ENCODE measurements around the gene HOXA11. TPM values are rescaled to one million over a fixed set of nuclear protein-coding genes. Genes with fewer than 3 reads are reported as not detected.

Gene HOXA11
- total RNA-seq, 1 experiment from 2014 or later: not detected

DNA sequence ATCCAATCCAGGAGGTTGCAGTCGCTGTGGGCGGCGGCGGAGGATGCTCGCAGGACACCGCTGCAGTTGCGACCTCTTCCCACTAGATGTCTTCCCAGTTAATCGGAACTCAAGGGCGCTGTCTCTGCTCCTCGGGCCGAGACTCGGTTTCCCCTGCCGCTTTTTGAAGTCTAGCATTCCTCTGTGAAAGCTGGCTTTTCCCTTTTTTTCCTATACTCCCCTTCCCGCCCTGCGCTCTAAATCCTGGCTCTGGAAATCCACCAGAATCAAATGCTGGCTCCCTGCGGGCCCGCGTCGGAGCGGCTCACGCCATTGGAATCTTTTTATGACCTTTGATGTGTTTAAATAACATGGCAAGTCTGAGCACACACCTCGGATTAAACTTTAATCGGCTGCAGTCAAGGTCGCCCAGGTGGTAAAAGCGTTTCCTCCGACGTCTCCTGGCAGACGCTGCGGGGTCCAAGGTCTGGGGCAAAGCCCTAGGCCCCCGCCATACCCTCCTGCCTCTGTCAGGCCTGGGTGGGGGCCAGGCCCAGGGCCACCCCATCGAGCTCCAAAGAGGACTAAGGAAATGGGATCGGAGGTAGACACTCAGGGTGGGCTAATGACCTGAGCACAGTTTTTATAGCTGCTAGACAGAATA is 25.5 kb upstream of the HOXA11 start:
- ChIA-PET CTCF (interaction anchor here (0.5 to 3.5 kb wide), 16 partner anchors 13 to 841 kb away, joined by 3 to 23 read pairs (median 6); no protein-coding TSS in a partner anchor), POLR2A (no interaction called here)
- peak; percentile 82 for DNase-seq (ENCODE audit: low spot score)
- H3K27me3 Mint-ChIP-seq (ENCODE audit: low read depth): peaks cover 100% of the 10 kb centered on the region
- H3K9me3 Mint-ChIP-seq: no peaks in the 10 kb centered on the region
- no peaks in the 10 kb centered on the region for H3K36me3 Mint-ChIP-seq
- H3K27ac Mint-ChIP-seq: no peak overlapping the region
- peaks cover 31% of the 10 kb centered on the region for H3K4me1 Mint-ChIP-seq
- peak; percentile 71 for ATAC-seq
- H3K4me3 Mint-ChIP-seq: no peak overlapping the region; the same call in 1 of the 2 replicates
- TF ChIP-seq ZNF416 (CRISPR knock-in tag; IDR thresholded peaks at IDR 0.05): no peak
- 0 out of 2 replicates have a peak, but pooled peaks have one; percentile 28 for TF ChIP-seq SP1 (CRISPR knock-in tag; conservative IDR thresholded peaks at IDR 0.05)
- TF ChIP-seq HMGA2 (CRISPR knock-in tag; IDR thresholded peaks at IDR 0.05): no peak
- TF ChIP-seq ZNF423 (CRISPR knock-in tag; IDR thresholded peaks at IDR 0.05): no peak
- no peak for TF ChIP-seq ZNF396 (CRISPR knock-in tag; IDR thresholded peaks at IDR 0.05; ENCODE audit: borderline replicate concordance)
- TF ChIP-seq ELF4 (CRISPR knock-in tag; IDR thresholded peaks at IDR 0.05; ENCODE audit: low read depth): no peak
- TF ChIP-seq, protein P1, sequence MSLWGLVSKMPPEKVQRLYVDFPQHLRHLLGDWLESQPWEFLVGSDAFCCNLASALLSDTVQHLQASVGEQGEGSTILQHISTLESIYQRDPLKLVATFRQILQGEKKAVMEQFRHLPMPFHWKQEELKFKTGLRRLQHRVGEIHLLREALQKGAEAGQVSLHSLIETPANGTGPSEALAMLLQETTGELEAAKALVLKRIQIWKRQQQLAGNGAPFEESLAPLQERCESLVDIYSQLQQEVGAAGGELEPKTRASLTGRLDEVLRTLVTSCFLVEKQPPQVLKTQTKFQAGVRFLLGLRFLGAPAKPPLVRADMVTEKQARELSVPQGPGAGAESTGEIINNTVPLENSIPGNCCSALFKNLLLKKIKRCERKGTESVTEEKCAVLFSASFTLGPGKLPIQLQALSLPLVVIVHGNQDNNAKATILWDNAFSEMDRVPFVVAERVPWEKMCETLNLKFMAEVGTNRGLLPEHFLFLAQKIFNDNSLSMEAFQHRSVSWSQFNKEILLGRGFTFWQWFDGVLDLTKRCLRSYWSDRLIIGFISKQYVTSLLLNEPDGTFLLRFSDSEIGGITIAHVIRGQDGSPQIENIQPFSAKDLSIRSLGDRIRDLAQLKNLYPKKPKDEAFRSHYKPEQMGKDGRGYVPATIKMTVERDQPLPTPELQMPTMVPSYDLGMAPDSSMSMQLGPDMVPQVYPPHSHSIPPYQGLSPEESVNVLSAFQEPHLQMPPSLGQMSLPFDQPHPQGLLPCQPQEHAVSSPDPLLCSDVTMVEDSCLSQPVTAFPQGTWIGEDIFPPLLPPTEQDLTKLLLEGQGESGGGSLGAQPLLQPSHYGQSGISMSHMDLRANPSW (CRISPR knock-in tag; conservative IDR thresholded peaks at IDR 0.05; ENCODE audit: low read depth): no peak
- no peak for TF ChIP-seq E2F4 (CRISPR knock-in tag; IDR thresholded peaks at IDR 0.05; ENCODE audit: borderline replicate concordance, low read depth)
- TF ChIP-seq, protein P2, sequence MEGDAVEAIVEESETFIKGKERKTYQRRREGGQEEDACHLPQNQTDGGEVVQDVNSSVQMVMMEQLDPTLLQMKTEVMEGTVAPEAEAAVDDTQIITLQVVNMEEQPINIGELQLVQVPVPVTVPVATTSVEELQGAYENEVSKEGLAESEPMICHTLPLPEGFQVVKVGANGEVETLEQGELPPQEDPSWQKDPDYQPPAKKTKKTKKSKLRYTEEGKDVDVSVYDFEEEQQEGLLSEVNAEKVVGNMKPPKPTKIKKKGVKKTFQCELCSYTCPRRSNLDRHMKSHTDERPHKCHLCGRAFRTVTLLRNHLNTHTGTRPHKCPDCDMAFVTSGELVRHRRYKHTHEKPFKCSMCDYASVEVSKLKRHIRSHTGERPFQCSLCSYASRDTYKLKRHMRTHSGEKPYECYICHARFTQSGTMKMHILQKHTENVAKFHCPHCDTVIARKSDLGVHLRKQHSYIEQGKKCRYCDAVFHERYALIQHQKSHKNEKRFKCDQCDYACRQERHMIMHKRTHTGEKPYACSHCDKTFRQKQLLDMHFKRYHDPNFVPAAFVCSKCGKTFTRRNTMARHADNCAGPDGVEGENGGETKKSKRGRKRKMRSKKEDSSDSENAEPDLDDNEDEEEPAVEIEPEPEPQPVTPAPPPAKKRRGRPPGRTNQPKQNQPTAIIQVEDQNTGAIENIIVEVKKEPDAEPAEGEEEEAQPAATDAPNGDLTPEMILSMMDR (IDR thresholded peaks at IDR 0.05): peak; percentile 68
- TF ChIP-seq CBFB (CRISPR knock-in tag; IDR thresholded peaks at IDR 0.05; ENCODE audit: low read depth): no peak
- TF ChIP-seq, protein P3, sequence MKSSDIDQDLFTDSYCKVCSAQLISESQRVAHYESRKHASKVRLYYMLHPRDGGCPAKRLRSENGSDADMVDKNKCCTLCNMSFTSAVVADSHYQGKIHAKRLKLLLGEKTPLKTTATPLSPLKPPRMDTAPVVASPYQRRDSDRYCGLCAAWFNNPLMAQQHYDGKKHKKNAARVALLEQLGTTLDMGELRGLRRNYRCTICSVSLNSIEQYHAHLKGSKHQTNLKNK (CRISPR knock-in tag; IDR thresholded peaks at IDR 0.05): no peak

DNA sequence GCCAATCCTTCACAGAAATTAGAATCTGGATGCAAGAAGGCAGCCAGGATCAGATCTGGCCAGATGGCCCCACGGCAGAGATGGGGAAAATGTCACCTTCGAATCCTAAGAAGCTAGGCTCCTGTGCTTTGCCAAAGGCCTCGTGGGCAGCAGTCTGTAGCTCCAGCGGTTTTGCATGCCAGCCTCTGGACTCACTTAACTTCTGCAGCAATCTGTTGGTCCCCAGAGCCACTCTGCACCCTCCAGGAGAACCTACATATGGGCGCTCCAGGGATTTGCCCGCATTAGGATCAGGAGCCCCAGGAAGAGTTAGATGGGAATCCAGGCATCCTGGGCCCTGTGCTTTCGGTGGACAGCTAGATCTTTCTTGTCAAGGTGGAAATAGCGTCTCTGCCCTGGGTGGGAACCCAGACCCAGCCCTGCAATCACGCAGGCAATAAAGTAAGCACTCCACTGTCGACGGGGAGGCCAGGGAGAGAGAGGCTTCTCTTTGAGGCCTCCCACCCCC is 25.0 kb upstream of the HOXA11 start:
- ChIA-PET CTCF (interaction anchor here (1.0 to 3.5 kb wide), 13 partner anchors 11 to 564 kb away, joined by 3 to 23 read pairs (median 6); partner anchors contain the start of gene HOXA13), POLR2A (no interaction called here)
- no peak overlapping the region for H3K4me3 Mint-ChIP-seq
- TF ChIP-seq OVOL2 (CRISPR knock-in tag; IDR thresholded peaks at IDR 0.05; ENCODE audit: borderline replicate concordance) (no peak), RORB (CRISPR knock-in tag; IDR thresholded peaks at IDR 0.05) (no peak), ZNF317 (CRISPR knock-in tag; IDR thresholded peaks at IDR 0.05; ENCODE audit: borderline replicate concordance, low read depth) (no peak), ESRRA (CRISPR knock-in tag; IDR thresholded peaks at IDR 0.05; ENCODE audit: borderline replicate concordance) (no peak), USF1 (CRISPR knock-in tag; IDR thresholded peaks at IDR 0.05) (no peak), PRRX2 (CRISPR knock-in tag; IDR thresholded peaks at IDR 0.05) (no peak), AR (CRISPR knock-in tag; IDR thresholded peaks at IDR 0.05) (no peak)
- no peak for DNase-seq (ENCODE audit: low spot score)
- H3K9me3 Mint-ChIP-seq: no peaks in the 10 kb centered on the region
- no peak overlapping the region for H3K27ac Mint-ChIP-seq
- no peak; the same call in 1 of the 2 replicates for ATAC-seq
- H3K36me3 Mint-ChIP-seq: no peaks in the 10 kb centered on the region
- peaks cover 31% of the 10 kb centered on the region for H3K4me1 Mint-ChIP-seq
- peaks cover 100% of the 10 kb centered on the region for H3K27me3 Mint-ChIP-seq (ENCODE audit: low read depth)

All from WTC11 (cell line).